Measurements from ENCODE around the gene CAPN10. TPM values are rescaled to one million over a fixed set of nuclear protein-coding genes. Genes with fewer than 3 reads are reported as not detected.

The CAPN10 gene
- total RNA-seq, 1 experiment from 2014 or later: 61.3 TPM

- Mint-ChIP-seq H3K4me3 (no peak overlapping the region), H3K4me1 (no peaks in the 10 kb centered on the region), H3K27me3 (ENCODE audit: low read depth) (peaks cover 7% of the 10 kb centered on the region), H3K27ac (no peak overlapping the region), H3K36me3 (peaks cover 21% of the 10 kb centered on the region), H3K9me3 (peaks cover 37% of the 10 kb centered on the region)
- DNase-seq (ENCODE audit: low spot score) (no peak), ATAC-seq (no peak)
- ChIA-PET POLR2A (no interaction called here), CTCF (no interaction called here)
- TF ChIP-seq STAT6 (CRISPR knock-in tag; conservative IDR thresholded peaks at IDR 0.05; ENCODE audit: low read depth) (no peak), ZNF512 (CRISPR knock-in tag; IDR thresholded peaks at IDR 0.05; ENCODE audit: borderline replicate concordance) (no peak)
These were observed 44.4 kb downstream of the CAPN10 start for GRCh38 chr2:240630771-240631547.

GRCh38 chr2:240631548-240632305, 45.2 kb downstream of the CAPN10 start:
- H3K4me1 Mint-ChIP-seq: no peaks in the 10 kb centered on the region
- peaks cover 21% of the 10 kb centered on the region for H3K36me3 Mint-ChIP-seq
- peaks cover 37% of the 10 kb centered on the region for H3K9me3 Mint-ChIP-seq
- H3K27ac Mint-ChIP-seq: no peak overlapping the region
- CTCF ChIA-PET: no interaction called here
- ATAC-seq (no peak), DNase-seq (ENCODE audit: low spot score) (no peak)
- peaks cover 7% of the 10 kb centered on the region for H3K27me3 Mint-ChIP-seq (ENCODE audit: low read depth)
- H3K4me3 Mint-ChIP-seq: no peak overlapping the region
- POLR2A ChIA-PET: no interaction called here
- no peak for TF ChIP-seq ZNF416 (CRISPR knock-in tag; IDR thresholded peaks at IDR 0.05)
- TF ChIP-seq ZNF121 (CRISPR knock-in tag; IDR thresholded peaks at IDR 0.05): no peak
- no peak for TF ChIP-seq ZBTB43 (CRISPR knock-in tag; IDR thresholded peaks at IDR 0.05)
- no peak for TF ChIP-seq IRF1 (CRISPR knock-in tag; IDR thresholded peaks at IDR 0.05)
- no peak for TF ChIP-seq CBFB (CRISPR knock-in tag; IDR thresholded peaks at IDR 0.05; ENCODE audit: low read depth)
- no peak for TF ChIP-seq JUN (CRISPR knock-in tag; IDR thresholded peaks at IDR 0.05)
- no peak for TF ChIP-seq ZSCAN18 (CRISPR knock-in tag; IDR thresholded peaks at IDR 0.05)
- no peak for TF ChIP-seq CREB1 (CRISPR knock-in tag; IDR thresholded peaks at IDR 0.05)
- no peak for TF ChIP-seq ATF2 (CRISPR knock-in tag; IDR thresholded peaks at IDR 0.05; ENCODE audit: borderline replicate concordance, low read depth)
- TF ChIP-seq GABPB1 (CRISPR knock-in tag; IDR thresholded peaks at IDR 0.05): no peak
- TF ChIP-seq ZNF512 (CRISPR knock-in tag; IDR thresholded peaks at IDR 0.05; ENCODE audit: borderline replicate concordance): no peak
- TF ChIP-seq ELF4 (CRISPR knock-in tag; IDR thresholded peaks at IDR 0.05; ENCODE audit: low read depth): no peak
- no peak for TF ChIP-seq ARID4B (CRISPR knock-in tag; IDR thresholded peaks at IDR 0.05; ENCODE audit: borderline replicate concordance)
